ENCODE data around the gene QSOX2. TPM values are rescaled to one million over a fixed set of nuclear protein-coding genes. Genes with fewer than 3 reads are reported as not detected.

Gene QSOX2
- total RNA-seq, 1 donor: 12.7 TPM

- Histone ChIP-seq H3K4me1 (ENCODE audit: insufficient read depth, low read length) (no peaks in the 10 kb centered on the region), H2AFZ (ENCODE audit: low read length) (no peak overlapping the region), H3K4me2 (ENCODE audit: insufficient read depth, low read length) (no peak overlapping the region), H3K79me2 (ENCODE audit: insufficient read depth, low read length) (no peaks in the 10 kb centered on the region), H3K4me3 (ENCODE audit: insufficient read depth, low read length) (no peak overlapping the region), H4K20me1 (ENCODE audit: insufficient read depth, low read length) (no peaks in the 10 kb centered on the region), H3K36me3 (ENCODE audit: insufficient read depth, low read length) (no peaks in the 10 kb centered on the region), H3K27me3 (ENCODE audit: insufficient read depth, low read length) (peaks cover 24% of the 10 kb centered on the region), H3K27ac (ENCODE audit: low read depth, low read length) (no peak overlapping the region), H3K9me3 (ENCODE audit: low read depth, low read length) (no peaks in the 10 kb centered on the region)
- no peak for TF ChIP-seq CTCF (IDR thresholded peaks at IDR 0.05; ENCODE audit: extremely low read depth, low read depth, low read length)
- DNase-seq (ENCODE audit: insufficient read length, low spot score, missing footprints): no peak
Measured at GRCh38 chr9:136186386-136186785, 59.2 kb downstream of the QSOX2 start.

- no peak overlapping the region for H2AFZ ChIP-seq (ENCODE audit: low read length)
- H4K20me1 ChIP-seq (ENCODE audit: insufficient read depth, low read length): no peaks in the 10 kb centered on the region
- no peaks in the 10 kb centered on the region for H3K36me3 ChIP-seq (ENCODE audit: insufficient read depth, low read length)
- no peak overlapping the region for H3K4me3 ChIP-seq (ENCODE audit: insufficient read depth, low read length)
- no peaks in the 10 kb centered on the region for H3K4me1 ChIP-seq (ENCODE audit: insufficient read depth, low read length)
- no peak overlapping the region for H3K27ac ChIP-seq (ENCODE audit: low read depth, low read length)
- no peak for DNase-seq (ENCODE audit: insufficient read length, low spot score, missing footprints)
- H3K4me2 ChIP-seq (ENCODE audit: insufficient read depth, low read length): no peak overlapping the region
- peaks cover 18% of the 10 kb centered on the region for H3K27me3 ChIP-seq (ENCODE audit: insufficient read depth, low read length)
- H3K79me2 ChIP-seq (ENCODE audit: insufficient read depth, low read length): no peaks in the 10 kb centered on the region
- TF ChIP-seq CTCF (IDR thresholded peaks at IDR 0.05; ENCODE audit: extremely low read depth, low read depth, low read length): no peak
- no peaks in the 10 kb centered on the region for H3K9me3 ChIP-seq (ENCODE audit: low read depth, low read length)
Measured at GRCh38 chr9:136185596-136186366, 59.8 kb downstream of the QSOX2 start.

GRCh38 chr9:136185066-136185465 lies 60.5 kb downstream of the QSOX2 start:
- no peaks in the 10 kb centered on the region for H3K36me3 ChIP-seq (ENCODE audit: insufficient read depth, low read length)
- H3K9me3 ChIP-seq (ENCODE audit: low read depth, low read length): no peaks in the 10 kb centered on the region
- H3K4me2 ChIP-seq (ENCODE audit: insufficient read depth, low read length): no peak overlapping the region
- no peak for TF ChIP-seq CTCF (IDR thresholded peaks at IDR 0.05; ENCODE audit: extremely low read depth, low read depth, low read length)
- H4K20me1 ChIP-seq (ENCODE audit: insufficient read depth, low read length): no peaks in the 10 kb centered on the region
- H3K4me3 ChIP-seq (ENCODE audit: insufficient read depth, low read length): no peak overlapping the region
- peaks cover 14% of the 10 kb centered on the region for H3K27me3 ChIP-seq (ENCODE audit: insufficient read depth, low read length)
- H3K27ac ChIP-seq (ENCODE audit: low read depth, low read length): no peak overlapping the region
- H2AFZ ChIP-seq (ENCODE audit: low read length): no peak overlapping the region
- no peaks in the 10 kb centered on the region for H3K4me1 ChIP-seq (ENCODE audit: insufficient read depth, low read length)
- DNase-seq (ENCODE audit: insufficient read length, low spot score, missing footprints): no peak
- no peaks in the 10 kb centered on the region for H3K79me2 ChIP-seq (ENCODE audit: insufficient read depth, low read length)

- H4K20me1 ChIP-seq (ENCODE audit: insufficient read depth, low read length): no peaks in the 10 kb centered on the region
- no peak overlapping the region for H2AFZ ChIP-seq (ENCODE audit: low read length)
- H3K4me3 ChIP-seq (ENCODE audit: insufficient read depth, low read length): no peak overlapping the region
- TF ChIP-seq CTCF (IDR thresholded peaks at IDR 0.05; ENCODE audit: extremely low read depth, low read depth, low read length): no peak
- H3K79me2 ChIP-seq (ENCODE audit: insufficient read depth, low read length): no peaks in the 10 kb centered on the region
- no peak overlapping the region for H3K27ac ChIP-seq (ENCODE audit: low read depth, low read length)
- H3K36me3 ChIP-seq (ENCODE audit: insufficient read depth, low read length): no peaks in the 10 kb centered on the region
- H3K4me1 ChIP-seq (ENCODE audit: insufficient read depth, low read length): no peaks in the 10 kb centered on the region
- peak; percentile 72 for DNase-seq (ENCODE audit: insufficient read length, low spot score, missing footprints)
- H3K9me3 ChIP-seq (ENCODE audit: low read depth, low read length): no peaks in the 10 kb centered on the region
- H3K27me3 ChIP-seq (ENCODE audit: insufficient read depth, low read length): peaks cover 11% of the 10 kb centered on the region
- no peak overlapping the region for H3K4me2 ChIP-seq (ENCODE audit: insufficient read depth, low read length)
Measured at GRCh38 chr9:136182850-136183422, 62.7 kb downstream of the QSOX2 start.
